Neuronal stem cell (in vitro differentiated cells): ENCODE results near the gene NFIB.

Source experiments
- DNase-seq: peaks from one replicate; pipeline ENCODE4 v3.0.0-alpha.2; 2013; ENCODE audit warnings: low spot score
- H2AFZ ChIP-seq: one replicate; pipeline ENCODE4 v1.6.1; 2013; ENCODE audit warnings: mild to moderate bottlenecking, low read length, inconsistent platforms
- H2AK5ac ChIP-seq: 2 replicates; pipeline ENCODE4 v1.6.1; 2013; ENCODE audit warnings: low read depth, mild to moderate bottlenecking, inconsistent platforms, low read length, moderate library complexity, mixed read lengths
- H2BK120ac ChIP-seq: 2 replicates; pipeline ENCODE4 v1.6.1; 2013; ENCODE audit warnings: low read depth, mild to moderate bottlenecking, inconsistent platforms, low read length, moderate library complexity, mixed read lengths
- H2BK12ac ChIP-seq: one replicate; pipeline ENCODE4 v1.6.1; 2013; ENCODE audit warnings: low read length, inconsistent platforms
- H2BK15ac ChIP-seq: 2 replicates; pipeline ENCODE4 v1.6.1; 2013; ENCODE audit warnings: mild to moderate bottlenecking, low read length, inconsistent platforms, mixed read lengths
- H2BK5ac ChIP-seq: one replicate; pipeline ENCODE4 v1.6.1; 2013; ENCODE audit warnings: inconsistent platforms, mild to moderate bottlenecking, low read length, moderate library complexity
- H3K14ac ChIP-seq: one replicate; pipeline ENCODE4 v1.6.1; 2013; ENCODE audit warnings: low read length, inconsistent platforms
- H3K18ac ChIP-seq: 2 replicates; pipeline ENCODE4 v1.6.1; 2013; ENCODE audit warnings: low read length, inconsistent platforms
- H3K23ac ChIP-seq: 2 replicates; pipeline ENCODE4 v1.6.1; 2013; ENCODE audit warnings: low read depth, mild to moderate bottlenecking, mixed read lengths, low read length, inconsistent platforms; ENCODE audit not compliant: poor library complexity
- H3K27ac ChIP-seq: replicated peaks from 3 replicates; pipeline ENCODE4 v1.5.1; 2013; ENCODE audit warnings: low read length, inconsistent platforms
- H3K27me3 ChIP-seq, 3 experiments: 2 replicates each; pipeline ENCODE4 v1.6.1; 2013; ENCODE audit warnings: low read length in 3 of 3, mild to moderate bottlenecking in 2 of 3, inconsistent platforms in 1 of 3, low read depth in 1 of 3, mixed read lengths in 1 of 3, moderate library complexity in 1 of 3; ENCODE audit not compliant: control insufficient read depth in 3 of 3, insufficient read depth in 3 of 3
- H3K36me3 ChIP-seq, 2 donors: replicated peaks in 1 of 2; 2 replicates each; pipeline ENCODE4 v1.6.1; 2013; ENCODE audit warnings: low read length in 2 of 2; ENCODE audit not compliant: control insufficient read depth in 2 of 2, insufficient read depth in 2 of 2
- H3K4ac ChIP-seq: 2 replicates; pipeline ENCODE4 v1.6.1; 2013; ENCODE audit warnings: inconsistent platforms, mild to moderate bottlenecking, low read length, moderate library complexity
- H3K4me1 ChIP-seq, 2 donors: 1 replicate in 1 of 2; 2 replicates in 1 of 2; pipeline ENCODE4 v1.6.1; 2013; ENCODE audit warnings: low read length in 2 of 2, low read depth in 1 of 2; ENCODE audit not compliant: control insufficient read depth in 2 of 2, insufficient read depth in 1 of 2
- H3K4me2 ChIP-seq: one replicate; pipeline ENCODE4 v1.6.1; 2013; ENCODE audit warnings: mild to moderate bottlenecking, low read length, inconsistent platforms; ENCODE audit not compliant: insufficient read depth, poor library complexity, severe bottlenecking
- H3K4me3 ChIP-seq, 2 donors: 2 replicates each; pipeline ENCODE4 v1.5.1; 2013; ENCODE audit warnings: low read length in 2 of 2, mild to moderate bottlenecking in 2 of 2, inconsistent platforms in 1 of 2, moderate library complexity in 1 of 2
- H3K79me1 ChIP-seq: one replicate; pipeline ENCODE4 v1.6.1; 2013; ENCODE audit warnings: low read depth, mild to moderate bottlenecking, inconsistent platforms, low read length, moderate library complexity
- H3K9ac ChIP-seq: one replicate; pipeline ENCODE4 v1.6.1; 2013; ENCODE audit warnings: mild to moderate bottlenecking, low read depth, low read length, inconsistent platforms; ENCODE audit not compliant: poor library complexity
- H3K9me3 ChIP-seq, 2 donors: replicated peaks in 1 of 2; 2 replicates each; pipeline versions ENCODE3 to v1.6.1; 2013; ENCODE audit warnings: low read length in 2 of 2, mild to moderate bottlenecking in 2 of 2, inconsistent platforms in 1 of 2, low read depth in 1 of 2, mixed read lengths in 1 of 2, moderate library complexity in 1 of 2; ENCODE audit not compliant: control insufficient read depth in 2 of 2, insufficient read depth in 1 of 2
- H4K8ac ChIP-seq: one replicate; pipeline ENCODE4 v1.6.1; 2013; ENCODE audit warnings: low read depth, mild to moderate bottlenecking, inconsistent platforms, low read length, moderate library complexity
- H4K91ac ChIP-seq: one replicate; pipeline ENCODE4 v1.6.1; 2013; ENCODE audit warnings: low read length, low read depth, mild to moderate bottlenecking, inconsistent platforms; ENCODE audit not compliant: poor library complexity
- WGBS, 2 donors: extraction: QIAGEN DNeasy Blood & Tissue Kit; methylation state at CpG; one replicate each; pipeline ENCODE4 v1.1.7; 2013; ENCODE audit warnings: missing lambda C conversion rate in 2 of 2, mixed read lengths in 1 of 2; ENCODE audit not compliant: insufficient read length in 2 of 2, insufficient replicate concordance in 1 of 2; ENCODE audit errors: extremely low coverage in 2 of 2; 5-methylcytosine and 5-hydroxymethylcytosine counted together

The NFIB gene

DNA sequence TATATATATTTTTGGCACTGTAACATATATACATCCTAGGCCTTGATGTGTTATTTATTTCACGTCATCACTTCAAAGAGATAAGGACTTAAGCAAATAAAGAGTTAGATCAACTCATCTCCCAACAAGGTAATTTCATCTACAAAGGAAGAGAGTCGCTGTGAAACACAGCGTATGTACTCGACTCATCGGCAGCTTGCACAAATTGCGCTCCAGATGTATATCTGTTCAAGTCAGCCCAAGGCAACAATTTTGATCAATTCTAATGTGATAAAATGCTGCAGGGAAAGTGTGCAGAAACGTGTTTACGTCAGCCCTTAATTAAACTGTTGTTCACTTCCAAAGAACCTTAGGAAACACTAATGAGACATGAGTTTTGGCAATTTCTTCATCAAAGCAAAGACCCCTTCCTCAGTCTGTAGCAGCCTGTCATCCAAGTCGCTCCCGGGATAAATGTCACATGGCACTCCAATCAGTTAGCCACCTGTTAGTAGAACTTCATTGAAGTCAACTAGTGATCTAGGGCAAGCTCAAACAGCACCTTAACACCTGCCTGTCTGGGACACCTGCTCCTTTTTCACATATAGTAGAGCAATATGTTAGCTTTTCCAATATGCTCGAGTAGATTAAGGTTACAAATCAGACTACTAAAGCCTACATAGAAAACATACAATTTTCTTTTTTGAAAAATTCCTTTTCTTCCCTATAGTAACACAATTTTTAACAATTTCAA, 182.4 kb downstream of the NFIB start:
- DNase-seq, result no peak
- Histone ChIP-seq H3K27ac (no peak overlapping the region), H3K18ac (no peak overlapping the region)

DNA sequence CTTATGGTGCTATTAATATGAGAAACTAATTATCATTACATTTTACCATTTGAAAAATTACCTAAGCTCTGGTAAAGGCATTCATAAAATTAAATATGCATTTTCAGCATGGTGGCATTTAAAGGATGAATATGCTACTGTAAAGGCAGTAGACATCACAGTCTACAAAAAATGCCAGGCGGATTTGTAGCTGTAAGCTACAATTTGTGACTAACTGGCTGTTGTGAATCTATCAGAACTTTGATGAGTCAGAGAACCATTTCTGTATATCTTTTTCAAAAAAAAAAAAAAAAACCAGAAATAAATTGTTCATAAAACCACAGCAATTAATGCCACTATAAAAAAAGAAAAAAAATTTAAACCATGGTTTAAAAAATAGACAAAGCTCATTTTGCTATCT, 186.3 kb downstream of the NFIB start:
- no peak overlapping the region for H3K4me3 ChIP-seq
- DNase-seq, result no peak
- H2AK5ac ChIP-seq, result no peak overlapping the region
- no peaks in the 10 kb centered on the region for H3K9me3 ChIP-seq
- H3K4me1 ChIP-seq, result no peaks in the 10 kb centered on the region
- H3K27me3 ChIP-seq, result no peaks in the 10 kb centered on the region
- H3K79me1 ChIP-seq, result no peaks in the 10 kb centered on the region
- no peak overlapping the region for H4K8ac ChIP-seq
- no peak overlapping the region for H2AFZ ChIP-seq
- no peak overlapping the region for H3K14ac ChIP-seq
- no peak overlapping the region for H3K4ac ChIP-seq
- H3K18ac ChIP-seq, result no peak overlapping the region
- no peaks in the 10 kb centered on the region for H3K36me3 ChIP-seq
- no peak overlapping the region for H2BK12ac ChIP-seq
- no peak overlapping the region for H3K9ac ChIP-seq
- H2BK5ac ChIP-seq, result no peak overlapping the region
- H4K91ac ChIP-seq, result no peak overlapping the region
- H2BK120ac ChIP-seq, result no peak overlapping the region
- H3K4me2 ChIP-seq, result no peak overlapping the region
- no CpG with 5 or more reads among the region's 1 CpG for WGBS, 2 donors
- H3K27ac ChIP-seq, result no peak overlapping the region
- no peak overlapping the region for H3K23ac ChIP-seq
- H2BK15ac ChIP-seq, result no peak overlapping the region

More for the DNA sequence above, 182.4 kb downstream of the NFIB start:
- H3K4me1 ChIP-seq, result no peaks in the 10 kb centered on the region
- H3K4ac ChIP-seq, result no peak overlapping the region
- H4K8ac ChIP-seq, result no peak overlapping the region
- no peak overlapping the region for H2BK5ac ChIP-seq
- no peak overlapping the region for H3K23ac ChIP-seq
- no peak overlapping the region for H3K9ac ChIP-seq
- no peak overlapping the region for H2BK120ac ChIP-seq
- H3K4me2 ChIP-seq, result no peak overlapping the region
- no peak overlapping the region for H4K91ac ChIP-seq
- WGBS, 2 donors, result no CpG with 5 or more reads among the region's 11 CpGs
- H2AFZ ChIP-seq, result no peak overlapping the region
- no peak overlapping the region for H2BK12ac ChIP-seq
- no peaks in the 10 kb centered on the region for H3K36me3 ChIP-seq
- no peak overlapping the region for H3K4me3 ChIP-seq
- H3K14ac ChIP-seq, result no peak overlapping the region
- no peak overlapping the region for H2AK5ac ChIP-seq
- H3K9me3 ChIP-seq, result no peaks in the 10 kb centered on the region
- no peak overlapping the region for H2BK15ac ChIP-seq
- H3K27me3 ChIP-seq, result no peaks in the 10 kb centered on the region
- no peaks in the 10 kb centered on the region for H3K79me1 ChIP-seq

DNA sequence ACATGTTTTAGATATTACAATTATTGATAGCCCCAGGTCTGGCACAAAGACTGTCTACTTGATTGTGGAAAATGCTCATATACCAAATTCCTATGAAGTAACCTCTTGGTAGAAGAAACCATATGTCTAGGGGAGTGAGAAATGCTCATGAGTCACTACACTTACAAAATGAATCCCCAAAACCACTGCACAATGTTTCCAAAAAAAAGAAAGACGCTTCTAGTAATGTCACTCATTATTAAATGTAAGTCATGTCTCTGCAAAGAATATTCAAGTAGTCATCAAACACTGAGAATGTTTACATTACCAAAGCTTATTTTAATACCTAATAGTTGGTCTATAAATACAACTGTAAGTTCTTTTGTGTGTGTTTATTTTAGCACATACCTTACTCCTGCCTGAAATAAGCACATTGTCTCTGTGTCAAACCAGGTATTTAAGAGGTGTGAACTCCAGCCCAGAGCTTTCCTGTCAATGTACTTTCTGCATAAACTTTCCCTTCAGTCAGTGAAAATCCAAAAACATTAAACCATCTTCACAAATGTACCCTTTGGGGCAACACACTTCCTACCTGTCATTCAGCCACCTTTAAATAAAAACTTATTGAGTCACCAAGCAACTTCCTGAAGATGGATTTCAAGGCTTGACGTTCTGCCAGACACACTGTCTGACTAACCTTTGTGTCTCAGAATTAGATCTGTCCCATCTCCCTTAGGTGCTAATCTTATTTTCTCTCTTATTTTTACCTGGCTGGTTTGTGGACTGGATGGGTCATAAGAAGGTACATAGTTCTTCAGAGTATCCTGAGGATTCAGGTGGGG, 194.0 kb downstream of the NFIB start:
- no peak overlapping the region for H3K4ac ChIP-seq
- no CpG with 5 or more reads among the region's 2 CpGs for WGBS, 2 donors
- no peak for DNase-seq

DNA sequence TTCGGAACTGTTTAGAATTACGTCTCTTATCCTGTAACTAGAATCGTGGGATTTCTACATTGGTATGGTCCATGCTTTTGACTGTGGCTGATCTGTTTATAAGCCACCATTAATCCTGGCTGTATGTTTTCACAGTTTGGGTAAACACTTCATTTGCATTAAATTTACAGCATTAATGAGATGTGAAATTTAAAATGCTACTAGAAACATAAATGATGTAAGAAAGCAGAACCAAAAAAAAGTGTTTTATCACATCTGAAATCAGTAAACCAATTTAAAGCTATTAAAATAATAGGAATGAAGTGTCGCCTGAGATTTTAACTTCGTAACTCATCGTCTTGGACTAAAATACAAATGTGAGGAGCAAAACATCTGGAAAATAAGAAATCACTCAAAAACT, 201.7 kb downstream of the NFIB start:
- H2BK5ac ChIP-seq, result no peak overlapping the region
- H3K27ac ChIP-seq, result no peak overlapping the region
- H3K23ac ChIP-seq, result no peak overlapping the region
- H3K9me3 ChIP-seq, result no peaks in the 10 kb centered on the region
- no peak overlapping the region for H2BK12ac ChIP-seq
- no peaks in the 10 kb centered on the region for H3K27me3 ChIP-seq
- H3K36me3 ChIP-seq, result no peaks in the 10 kb centered on the region
- no peak overlapping the region for H3K18ac ChIP-seq
- H3K4me3 ChIP-seq, result no peak overlapping the region
- H3K4me2 ChIP-seq, result no peak overlapping the region
- H4K91ac ChIP-seq, result no peak overlapping the region
- H3K4ac ChIP-seq, result no peak overlapping the region
- peaks cover 2 to 22% of the 10 kb centered on the region in 2 donors for H3K4me1 ChIP-seq
- no peak overlapping the region for H3K9ac ChIP-seq
- no peak for DNase-seq
- no peak overlapping the region for H4K8ac ChIP-seq
- no peaks in the 10 kb centered on the region for H3K79me1 ChIP-seq
- H2BK15ac ChIP-seq, result no peak overlapping the region
- H2AK5ac ChIP-seq, result no peak overlapping the region
- H2AFZ ChIP-seq, result no peak overlapping the region
- WGBS, 2 donors, result no CpG with 5 or more reads among the region's 6 CpGs
- H3K14ac ChIP-seq, result no peak overlapping the region
- H2BK120ac ChIP-seq, result no peak overlapping the region

More for the DNA sequence above, 194.0 kb downstream of the NFIB start:
- H3K18ac ChIP-seq, result no peak overlapping the region
- no peak overlapping the region for H3K27ac ChIP-seq
- no peak overlapping the region for H2BK12ac ChIP-seq
- H3K27me3 ChIP-seq, result no peaks in the 10 kb centered on the region
- H3K79me1 ChIP-seq, result no peaks in the 10 kb centered on the region
- H3K4me1 ChIP-seq, result peaks cover 0 to 1% of the 10 kb centered on the region in 2 donors
- H2BK5ac ChIP-seq, result no peak overlapping the region
- no peak overlapping the region for H3K23ac ChIP-seq
- no peak overlapping the region for H3K9ac ChIP-seq
- H3K36me3 ChIP-seq, result no peaks in the 10 kb centered on the region
- no peak overlapping the region for H3K14ac ChIP-seq
- H2AK5ac ChIP-seq, result no peak overlapping the region
- no peak overlapping the region for H3K4me3 ChIP-seq
- H2BK120ac ChIP-seq, result no peak overlapping the region
- no peaks in the 10 kb centered on the region for H3K9me3 ChIP-seq
- H4K91ac ChIP-seq, result no peak overlapping the region
- no peak overlapping the region for H2BK15ac ChIP-seq
- no peak overlapping the region for H4K8ac ChIP-seq
- H2AFZ ChIP-seq, result no peak overlapping the region
- no peak overlapping the region for H3K4me2 ChIP-seq
